Stimulated activated CD8-positive, alpha-beta memory T cell treated with anti-CD3 and anti-CD28 coated beads, Interleukin-12 subunit alpha, Interleukin-12 subunit beta, amount 100 ng/mL, for 24 hours (primary cell): Measurements from ENCODE around the gene ZNF771.
"Not testable (repeated sequence)": the region's sequence is repeated elsewhere in the genome, so short reads cannot be mapped to it uniquely, and the experiment has no call there.

Experiments used
- DNase-seq: peaks from one replicate; pipeline ENCODE4 v3.0.0-alpha.2; 2020; ENCODE audit errors: extremely low read depth

ZNF771 gene

DNA sequence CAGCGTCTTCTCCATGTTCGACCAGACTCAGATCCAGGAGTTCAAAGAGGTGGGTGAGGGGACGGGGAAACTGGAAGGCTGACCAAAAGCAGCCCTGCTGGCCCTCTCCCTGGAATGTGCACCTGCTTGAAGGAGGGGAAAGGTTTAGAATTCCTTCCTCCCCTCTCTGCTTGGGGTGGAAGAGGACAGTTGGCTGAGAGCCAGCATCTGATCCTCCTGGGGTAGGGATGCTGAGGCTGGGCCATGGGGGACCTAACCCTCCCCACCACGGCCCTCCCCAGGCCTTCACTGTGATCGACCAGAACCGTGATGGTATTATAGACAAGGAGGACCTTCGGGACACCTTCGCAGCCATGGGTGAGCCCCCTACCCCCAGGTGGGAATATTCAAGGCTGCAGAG lies 31.5 kb upstream of the ZNF771 start:
- no peak for DNase-seq

DNA sequence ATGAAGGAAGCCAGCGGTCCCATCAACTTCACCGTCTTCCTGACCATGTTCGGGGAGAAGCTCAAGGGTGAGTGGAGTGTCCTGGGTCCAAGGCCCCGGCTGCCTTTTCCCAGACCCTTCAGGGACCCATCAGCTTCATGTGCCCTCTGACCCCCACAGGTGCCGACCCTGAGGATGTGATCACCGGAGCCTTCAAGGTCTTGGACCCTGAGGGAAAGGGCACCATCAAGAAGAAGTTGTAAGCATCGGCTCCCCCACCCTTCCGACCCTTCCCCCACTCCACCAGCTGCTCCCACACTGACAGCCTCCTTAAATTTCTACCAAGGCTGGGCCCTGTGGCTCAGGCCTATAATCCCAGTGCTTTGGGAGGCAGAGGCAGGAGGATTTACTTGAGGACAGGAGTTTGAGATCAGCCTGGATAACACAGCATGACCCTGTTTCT lies 30.9 kb upstream of the ZNF771 start:
- DNase-seq = no peak

DNA sequence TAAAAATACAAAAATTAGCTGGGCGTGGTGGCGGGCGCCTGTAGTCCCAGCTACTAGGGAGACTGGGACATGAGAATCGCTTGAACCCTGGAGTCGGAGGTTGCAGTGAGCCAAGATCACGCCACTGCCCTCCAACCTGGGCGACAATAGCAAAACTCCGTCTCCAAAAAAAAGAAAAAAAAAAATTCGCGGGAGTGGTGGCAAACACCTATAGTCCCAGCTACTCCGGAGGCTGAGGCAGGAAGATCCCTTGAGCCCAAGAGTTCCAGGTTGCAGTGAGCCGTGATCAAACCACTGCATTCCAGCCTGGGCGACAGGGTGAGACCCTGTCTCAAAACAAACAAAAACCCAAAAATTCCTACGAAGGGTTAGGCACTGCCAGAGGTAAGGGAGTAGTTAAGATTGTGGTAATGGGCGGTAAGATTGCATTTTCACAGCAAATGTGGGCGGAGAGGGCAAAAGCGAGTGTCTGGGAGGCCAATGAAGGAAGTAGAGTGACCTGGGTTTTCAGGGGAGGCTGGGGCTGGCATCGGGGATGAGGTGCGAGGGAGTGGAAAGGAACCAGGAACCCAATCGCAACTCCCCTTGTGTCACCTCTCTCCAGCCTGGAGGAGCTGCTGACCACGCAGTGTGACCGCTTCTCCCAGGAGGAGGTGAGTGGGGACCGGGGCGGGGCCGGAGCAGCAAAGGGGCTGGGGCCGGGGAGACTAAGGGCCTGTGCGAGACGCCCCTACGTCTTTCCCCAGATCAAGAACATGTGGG lies 30.2 kb upstream of the ZNF771 start:
- DNase-seq = no peak

DNA sequence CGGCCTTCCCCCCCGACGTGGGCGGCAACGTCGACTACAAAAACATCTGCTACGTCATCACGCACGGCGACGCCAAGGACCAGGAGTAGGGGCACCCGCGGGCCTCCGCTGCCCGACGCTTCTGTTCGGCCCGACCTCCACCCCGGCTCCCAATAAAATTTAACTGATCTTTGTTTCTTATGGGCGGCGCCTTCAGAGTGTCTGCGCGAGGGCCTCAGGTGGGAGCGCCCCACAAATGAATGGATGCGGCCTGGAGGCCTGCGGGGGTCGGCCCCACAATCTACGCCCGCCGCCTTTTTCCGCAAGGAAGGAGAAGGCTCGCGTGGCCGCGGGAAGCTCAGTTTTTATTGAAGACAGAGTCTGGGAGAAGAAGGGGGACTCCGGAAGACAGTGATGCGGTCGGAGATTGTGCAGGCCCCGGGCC lies 29.6 kb upstream of the ZNF771 start:
- peak; percentile 58 for DNase-seq

DNA sequence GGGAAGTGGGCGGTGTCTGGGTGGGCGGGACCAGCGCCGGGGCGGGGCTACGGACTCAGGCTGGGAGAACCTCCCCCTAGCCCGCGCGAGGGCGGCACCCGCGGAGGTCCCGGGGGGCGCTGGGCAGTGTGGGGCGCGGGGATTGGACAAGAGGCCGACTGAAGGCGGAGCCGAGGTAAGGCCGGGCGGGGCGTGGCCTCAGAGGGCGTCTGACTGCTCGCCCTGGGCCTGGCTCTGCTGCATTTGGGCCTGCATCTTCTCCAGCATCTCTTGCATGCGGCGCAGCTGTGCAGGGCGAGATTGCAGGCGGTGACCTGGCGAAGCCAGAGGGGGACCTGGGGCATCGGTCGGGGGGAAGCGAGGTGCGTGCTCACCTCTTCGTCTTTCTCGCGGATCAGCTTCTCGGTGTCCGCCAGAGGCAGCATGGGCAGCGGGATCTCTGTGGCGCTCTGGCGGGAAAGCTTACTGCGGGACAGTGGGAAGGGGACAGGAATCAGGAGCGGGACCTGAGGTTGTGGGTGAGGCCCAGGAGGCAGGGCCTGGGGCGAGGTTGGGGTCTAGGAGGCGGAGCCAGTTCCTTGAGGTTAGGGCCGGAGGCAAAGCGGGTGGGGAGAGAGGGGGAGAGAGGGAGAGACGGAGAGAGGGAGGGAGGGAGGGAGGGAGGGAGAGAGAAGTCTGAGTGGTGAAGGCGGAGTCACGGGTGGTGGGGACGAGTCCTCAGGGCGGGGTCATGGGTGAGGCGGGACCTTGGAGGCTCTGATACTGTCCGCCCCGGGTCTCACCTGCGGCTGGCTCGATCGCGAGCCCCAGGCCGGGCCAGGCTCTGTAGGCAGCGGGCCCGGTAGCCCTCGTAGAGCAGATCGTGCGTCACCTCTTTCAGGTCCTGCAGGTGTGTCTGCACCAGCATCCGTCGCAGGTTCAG lies 28.9 kb upstream of the ZNF771 start:
- peak; percentile 97 for DNase-seq

DNA sequence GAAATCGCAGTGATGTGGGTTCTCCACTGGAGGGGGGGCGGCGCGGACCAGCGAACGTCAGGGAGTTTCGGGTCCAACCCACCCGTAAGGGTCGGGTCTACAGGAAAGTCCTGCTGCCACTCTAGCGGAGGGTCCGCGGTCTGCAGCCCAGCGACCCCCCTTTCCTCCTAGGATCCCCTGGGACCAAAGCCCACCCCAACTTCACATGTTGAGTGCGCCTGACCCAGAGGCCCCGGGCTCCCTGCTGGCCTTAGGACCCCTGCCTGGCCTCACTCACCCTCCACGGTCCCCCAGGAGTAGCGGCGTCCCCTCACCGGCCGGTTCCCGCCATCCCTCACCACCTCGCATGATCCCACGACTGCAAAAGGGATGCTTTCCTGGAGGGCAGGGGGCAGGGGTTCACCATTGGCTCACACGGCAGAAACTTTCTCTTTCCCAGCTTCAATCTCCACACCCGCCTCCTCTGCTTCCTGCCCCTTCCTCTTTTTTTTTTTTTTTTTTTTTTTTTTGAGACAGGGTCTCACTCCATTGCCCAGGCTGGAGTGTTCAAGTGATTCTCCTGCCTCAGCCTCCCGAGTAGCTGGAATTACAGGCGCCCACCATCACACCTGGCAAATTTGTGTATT lies 28.1 kb upstream of the ZNF771 start:
- DNase-seq = no peak

DNA sequence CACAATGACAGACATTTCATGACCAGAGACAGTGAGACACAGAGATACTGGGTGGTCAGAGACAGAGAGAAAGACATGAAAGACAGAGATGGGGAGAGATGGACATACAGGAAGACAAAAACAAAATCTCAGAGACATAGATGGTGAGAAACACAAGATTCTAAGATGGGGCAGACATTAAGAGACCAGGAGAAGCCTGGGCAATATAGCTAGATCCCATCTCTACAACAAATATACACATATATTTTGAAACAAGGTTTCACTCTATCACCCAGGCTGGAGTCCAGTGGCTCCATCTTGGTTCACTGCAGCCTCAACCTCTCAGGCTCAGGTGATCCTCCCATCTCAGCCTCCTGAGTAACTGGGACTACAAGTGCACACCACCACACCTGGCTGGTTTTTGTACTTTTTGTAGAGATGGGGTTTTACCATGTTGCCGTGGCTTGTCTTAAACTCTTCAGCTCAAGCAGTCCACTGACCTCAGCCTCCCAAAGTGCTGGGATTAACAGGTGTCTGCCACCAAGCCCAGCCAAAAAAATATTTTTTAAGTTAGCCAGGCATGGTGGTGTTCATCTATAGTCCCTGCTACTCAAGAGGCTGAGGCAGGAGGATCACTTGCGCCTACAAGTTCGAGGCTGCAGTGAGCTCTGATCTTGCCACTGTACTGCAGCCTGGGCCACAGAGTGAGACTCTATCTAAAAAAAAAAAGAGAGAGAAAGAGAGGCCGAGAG lies 27.2 kb upstream of the ZNF771 start:
- no peak for DNase-seq

DNA sequence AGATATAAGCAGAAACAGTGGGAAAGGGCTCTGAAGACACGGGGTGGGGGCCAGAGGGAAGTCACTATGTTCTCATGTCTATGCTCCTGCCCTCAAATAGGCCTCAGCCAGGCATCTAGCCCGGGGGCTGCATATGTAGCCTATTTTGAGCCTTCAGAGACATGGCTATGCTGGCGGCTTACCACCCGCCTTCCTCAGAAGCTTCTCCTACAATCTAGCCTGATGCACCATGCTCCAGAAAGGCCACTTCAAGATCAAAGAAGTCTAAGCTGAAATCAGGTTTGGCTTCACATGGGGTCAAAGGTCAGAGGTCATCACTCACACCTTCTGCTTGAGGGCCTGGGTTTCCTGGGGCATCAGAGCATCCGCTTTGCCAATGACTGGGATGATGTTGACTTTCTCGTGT lies 26.6 kb upstream of the ZNF771 start:
- no peak for DNase-seq

DNA sequence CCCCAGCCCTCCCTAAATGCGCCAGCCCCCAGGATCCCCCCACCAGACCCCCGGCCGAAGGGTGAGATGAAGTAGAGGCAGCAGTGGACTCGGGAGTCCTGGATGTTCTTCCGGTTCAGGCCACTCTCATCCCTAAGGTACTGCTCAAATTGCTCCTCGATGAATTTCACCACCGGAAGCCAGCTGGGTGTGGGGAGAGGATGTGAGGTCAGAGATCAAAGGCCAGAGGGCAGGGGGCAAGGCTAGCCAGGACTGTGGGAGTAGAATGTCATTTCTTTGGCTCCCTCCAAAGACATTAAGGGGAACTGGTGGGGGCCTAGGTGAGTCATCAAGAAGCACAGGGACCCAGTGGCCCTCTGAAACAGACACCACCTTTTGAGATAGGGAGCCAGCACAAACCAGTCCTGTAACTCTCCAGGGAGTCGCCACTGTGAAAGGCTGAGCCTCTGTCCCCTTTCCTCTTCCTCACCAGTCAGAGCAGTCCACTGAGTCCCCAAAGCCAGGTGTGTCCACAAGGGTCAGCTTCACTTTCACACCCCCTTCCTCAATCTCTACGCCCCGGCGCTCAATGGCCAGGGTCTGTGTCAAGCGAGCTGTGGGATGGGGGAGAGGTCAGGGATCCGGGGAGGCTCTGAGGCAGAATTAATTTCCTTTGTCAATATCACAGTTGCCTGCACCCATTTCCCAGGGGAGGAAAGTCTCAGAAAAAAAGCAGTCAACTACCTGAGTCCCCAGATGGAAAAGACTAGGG lies 25.9 kb upstream of the ZNF771 start:
- no peak for DNase-seq

DNA sequence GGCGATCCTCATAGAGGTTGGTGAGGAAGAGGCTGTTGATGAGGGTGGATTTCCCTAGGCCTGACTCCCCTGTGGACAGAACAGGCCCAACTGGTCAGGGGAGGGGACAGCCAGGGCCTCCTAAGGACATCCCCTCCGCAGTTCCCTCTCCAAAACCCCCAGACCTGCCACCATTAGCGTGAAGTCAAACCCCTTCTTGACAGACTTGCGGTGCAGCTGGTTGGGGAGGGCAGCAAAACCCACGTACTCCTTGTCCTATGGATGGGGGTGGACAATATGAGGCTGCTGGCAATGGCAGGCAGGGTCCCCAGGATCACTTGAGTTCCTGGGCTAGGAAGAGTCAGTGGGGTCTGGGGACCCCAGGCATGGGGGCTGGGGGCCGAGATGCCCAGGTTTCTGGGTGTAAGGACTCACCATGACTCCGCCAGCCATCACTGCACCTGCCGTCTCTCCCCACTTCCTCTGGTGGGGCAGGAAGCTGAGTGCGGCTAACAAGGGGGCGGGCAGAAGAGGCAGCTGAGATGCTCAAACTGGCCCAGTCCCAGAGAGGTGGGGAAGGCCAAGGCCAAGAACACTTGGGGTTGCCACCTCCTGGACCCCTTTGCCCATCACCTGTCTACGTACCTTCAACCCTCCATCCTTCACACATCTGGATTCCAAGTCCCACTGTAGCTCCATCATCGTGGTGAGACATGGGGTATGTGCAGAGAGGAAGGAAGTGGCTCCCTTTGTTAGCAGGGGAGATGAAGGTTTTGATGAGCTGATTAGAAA lies 25.1 kb upstream of the ZNF771 start, which contains the start of gene SEPTIN1:
Gene SEPTIN1, minus strand, starts transcription at position 451 of the 771 bp plus-strand sequence. Its CDS starts 19 bp downstream, at position 432.
- no peak for DNase-seq

DNA sequence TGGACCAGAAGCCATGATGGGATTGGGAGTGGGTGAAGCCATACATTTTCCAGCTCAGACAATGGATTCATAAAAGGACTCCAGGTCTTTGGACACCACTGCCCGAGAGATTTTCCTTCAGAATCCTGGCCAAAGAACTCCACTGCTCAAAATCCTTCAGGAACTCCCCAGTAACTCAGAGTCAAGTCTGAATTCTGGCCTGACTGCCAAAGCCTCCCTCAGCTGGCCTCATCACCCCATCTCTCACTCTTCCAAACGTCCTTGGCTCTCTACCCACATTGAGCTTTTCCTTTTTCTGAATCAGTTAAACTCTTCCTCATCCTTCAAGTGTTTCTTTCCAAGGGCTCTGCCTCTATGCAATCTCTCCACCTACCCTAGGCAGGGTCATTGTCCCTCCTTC lies 23.9 kb upstream of the ZNF771 start:
- no peak for DNase-seq

DNA sequence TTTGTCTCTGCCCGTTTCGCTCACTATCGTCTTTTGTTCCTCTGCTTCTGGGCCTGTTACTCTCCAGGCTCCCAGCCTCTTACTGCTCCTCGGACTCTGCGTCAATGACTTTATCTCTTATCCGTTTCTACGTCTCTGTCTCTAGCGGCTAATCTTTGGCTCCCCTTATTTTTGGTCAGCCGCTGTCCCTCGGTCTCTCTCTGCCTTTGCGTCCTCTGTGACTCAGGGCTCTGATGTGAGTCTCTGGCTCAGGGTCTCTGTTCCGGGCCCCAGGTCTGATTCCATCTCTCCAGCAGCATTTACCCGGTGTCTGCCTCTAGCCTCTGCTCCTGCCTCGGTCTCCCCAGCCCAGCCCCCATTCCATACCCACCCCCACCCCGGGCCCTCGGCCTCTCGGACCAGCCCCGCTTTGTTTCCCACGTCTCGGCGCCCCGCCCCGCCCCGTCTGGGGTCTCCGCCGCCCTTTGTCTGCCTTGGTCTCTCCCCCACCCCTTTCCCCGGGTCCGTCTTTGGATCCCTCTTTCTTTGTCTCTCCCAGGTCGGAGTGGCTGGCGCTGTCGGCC lies 12.7 kb upstream of the ZNF771 start:
- no peak for DNase-seq

DNA sequence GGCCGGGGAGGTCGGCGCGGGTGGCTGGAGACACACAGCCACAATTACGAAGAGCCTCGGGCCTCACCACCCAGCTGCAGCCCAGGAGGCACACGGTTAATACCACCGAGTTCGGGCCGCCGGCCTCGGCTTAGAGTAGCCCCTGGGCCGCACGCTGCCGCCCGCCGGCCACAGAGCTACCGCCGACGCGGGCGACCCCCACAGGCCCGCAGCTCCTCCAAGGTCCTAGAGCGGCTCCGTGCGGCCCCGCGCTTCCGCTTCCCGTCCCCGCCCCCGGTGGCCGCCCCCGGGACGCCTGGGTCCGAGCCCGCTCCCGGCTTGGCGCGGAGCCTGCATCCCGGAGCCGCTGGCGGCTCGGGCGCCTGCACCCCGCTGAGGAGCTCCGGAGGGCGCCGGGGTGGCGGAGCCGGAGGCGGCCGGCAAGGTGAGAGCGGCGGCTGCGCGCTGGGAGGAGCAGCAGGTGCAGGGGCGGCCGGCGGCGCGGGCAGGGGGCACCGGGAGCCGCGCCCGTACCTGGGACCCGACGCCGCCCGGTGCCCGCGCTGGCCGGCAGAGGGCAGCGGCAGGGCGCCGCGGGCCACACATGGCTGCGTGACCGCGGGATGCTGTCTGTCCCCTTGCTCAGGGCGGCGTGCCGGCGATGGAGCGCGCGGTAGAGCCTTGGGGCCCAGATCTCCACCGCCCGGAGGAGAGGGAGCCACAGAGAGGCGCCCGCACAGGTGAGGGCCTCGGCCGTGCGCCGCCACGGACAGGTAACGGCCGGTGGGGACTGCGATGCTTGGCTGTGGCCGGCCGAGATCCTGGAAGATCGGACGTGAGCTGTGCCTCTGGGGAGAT lies 12.0 kb upstream of the ZNF771 start, which contains the start of gene ZNF48:
Gene ZNF48, plus strand, starts transcription at position 266 of the 837 bp plus-strand sequence. Its CDS starts 375 bp downstream, at position 641.
- DNase-seq = no peak

DNA sequence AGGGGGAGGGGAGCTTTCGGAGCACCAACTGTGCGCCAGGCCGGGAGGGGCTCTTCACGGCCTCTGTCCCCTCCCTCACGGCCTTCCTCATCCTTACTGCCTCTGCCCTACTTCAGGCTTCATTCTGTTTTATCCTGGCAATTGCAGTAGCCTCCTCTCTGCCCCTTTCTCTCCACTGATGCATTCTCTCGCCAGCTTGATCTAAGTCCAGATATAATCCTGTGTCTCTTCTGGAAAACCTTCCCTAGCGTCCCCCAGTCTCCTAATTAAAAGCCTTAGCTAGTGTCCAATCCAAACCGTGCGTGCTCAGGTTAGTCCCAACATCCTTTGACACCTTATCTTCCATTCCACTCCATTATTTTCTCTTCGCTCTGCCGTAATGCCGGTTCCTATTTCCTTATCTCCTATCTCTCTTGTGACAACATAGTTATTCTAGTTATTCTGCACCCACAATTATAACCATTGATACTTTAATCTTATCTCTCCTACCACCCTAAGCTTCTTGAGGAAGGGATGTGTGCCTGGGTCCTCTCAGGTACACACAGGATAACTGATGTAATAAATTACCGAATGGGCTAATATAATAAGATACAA lies 11.3 kb upstream of the ZNF771 start:
- no peak for DNase-seq

DNA sequence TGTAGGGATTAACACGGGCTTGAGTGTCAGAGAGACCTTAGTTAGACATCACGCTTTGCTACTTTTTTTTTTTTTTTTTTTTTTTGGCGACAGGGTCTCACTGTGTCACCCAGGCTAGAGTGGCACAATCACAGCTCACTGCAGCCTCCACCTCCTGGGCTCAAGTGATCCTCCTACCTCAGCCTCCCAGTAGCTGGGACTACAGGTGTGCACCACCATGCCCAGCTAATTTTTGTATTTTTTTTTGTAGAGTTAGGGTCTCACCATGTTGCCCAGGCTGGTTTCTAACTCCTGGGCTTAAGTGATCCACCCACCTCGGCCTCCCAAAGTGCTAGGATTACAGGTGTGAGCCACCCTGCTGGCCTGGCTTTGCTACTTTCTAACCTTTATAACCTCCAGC lies 10.8 kb upstream of the ZNF771 start:
- not testable (repeated sequence) for DNase-seq

DNA sequence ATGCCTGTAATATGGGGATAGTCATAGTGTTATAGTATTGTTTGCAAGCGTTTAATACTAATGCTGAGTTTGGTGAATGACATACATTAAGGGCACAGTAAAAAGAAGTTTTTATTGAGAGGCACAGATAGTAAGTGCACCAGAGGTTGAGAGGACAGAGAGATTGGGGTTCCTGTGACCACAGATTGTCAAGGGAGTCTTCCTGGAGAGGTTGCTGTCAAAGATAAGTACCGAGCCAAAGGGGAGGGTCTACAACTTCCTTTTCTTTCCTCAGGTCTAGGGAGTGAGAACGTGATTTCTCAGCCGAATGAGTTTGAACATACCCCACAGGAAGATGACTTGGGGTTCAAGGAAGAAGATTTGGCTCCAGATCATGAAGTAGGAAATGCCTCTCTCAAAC lies 10.3 kb upstream of the ZNF771 start:
- DNase-seq = no peak

DNA sequence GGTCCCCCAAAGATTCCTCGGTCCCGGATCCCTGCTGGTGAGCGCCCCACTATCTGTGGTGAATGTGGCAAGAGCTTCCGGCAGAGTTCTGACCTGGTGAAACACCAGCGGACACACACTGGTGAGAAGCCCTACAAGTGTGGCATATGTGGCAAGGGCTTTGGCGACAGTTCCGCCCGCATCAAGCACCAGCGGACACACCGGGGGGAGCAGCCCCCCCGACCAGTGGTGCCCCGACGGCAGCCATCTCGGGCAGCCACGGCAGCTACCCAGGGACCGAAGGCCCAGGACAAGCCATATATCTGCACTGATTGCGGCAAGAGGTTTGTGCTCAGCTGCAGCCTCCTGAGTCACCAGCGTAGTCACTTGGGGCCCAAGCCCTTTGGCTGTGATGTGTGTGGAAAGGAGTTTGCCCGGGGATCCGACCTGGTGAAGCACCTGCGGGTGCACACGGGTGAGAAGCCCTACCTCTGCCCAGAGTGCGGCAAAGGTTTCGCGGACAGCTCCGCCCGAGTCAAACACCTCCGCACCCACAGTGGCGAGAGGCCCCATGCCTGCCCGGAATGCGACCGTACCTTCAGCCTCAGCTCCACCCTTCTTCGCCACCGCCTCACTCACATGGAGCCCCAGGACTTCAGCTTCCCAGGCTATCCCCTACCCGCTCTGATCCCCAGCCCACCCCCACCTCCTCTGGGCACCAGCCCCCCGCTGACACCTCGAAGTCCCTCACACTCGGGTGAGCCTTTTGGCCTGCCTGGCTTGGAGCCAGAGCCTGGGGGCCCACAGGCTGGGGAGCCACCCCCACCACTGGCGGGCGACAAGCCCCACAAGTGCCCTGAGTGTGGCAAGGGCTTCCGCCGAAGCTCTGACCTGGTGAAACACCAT lies 9.4 kb upstream of the ZNF771 start:
- no peak for DNase-seq
